HG03139 (cell line): ENCODE data around the gene CRX.
"Not testable (repeated sequence)": the region's sequence is repeated elsewhere in the genome, so short reads cannot be mapped to it uniquely, and the experiment has no call there.

ENCODE experiments used
- ATAC-seq: cut with Tn5 transposase; IDR thresholded peaks from one replicate; pipeline ENCODE4 v1.9.1; 2021; ENCODE audit not compliant: unreplicated experiment

The CRX gene

DNA sequence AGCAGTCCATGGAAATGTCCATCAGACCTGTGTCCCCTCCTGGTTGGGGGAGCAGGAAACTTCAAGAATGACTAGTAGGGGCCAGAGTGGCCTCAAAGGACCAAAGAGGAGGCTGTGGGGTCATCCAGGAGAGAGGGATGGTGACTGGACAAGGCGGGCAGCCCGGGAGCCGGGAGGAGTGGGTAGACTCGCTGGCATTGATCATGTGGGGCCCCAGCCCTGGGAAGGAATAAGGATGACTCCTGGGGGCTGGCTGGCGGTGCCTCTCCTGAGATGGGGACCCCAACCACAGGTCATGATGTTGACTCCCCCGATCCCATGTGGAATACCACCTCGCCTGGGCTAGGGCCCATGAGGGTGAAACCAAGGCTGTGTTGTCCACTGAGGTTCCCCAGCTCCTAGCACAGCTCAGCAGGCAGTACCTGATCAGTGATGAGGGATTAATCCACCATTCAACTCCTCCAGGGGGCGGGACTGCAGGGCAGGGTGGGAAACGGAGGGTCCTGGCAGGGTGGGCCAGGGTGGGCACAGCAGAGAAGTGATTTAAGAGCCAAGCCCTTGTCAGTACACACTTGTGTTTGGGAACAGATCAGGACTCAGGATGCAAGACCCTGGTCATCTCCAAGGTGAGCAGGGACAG is 37.0 kb downstream of the CRX start, which contains the start of gene TPRX2:
TSS of gene TPRX2 (plus strand) at position 590 of the 640 bp plus-strand sequence. CDS start at position 602, 12 bp downstream.
- not testable (repeated sequence) for ATAC-seq

DNA sequence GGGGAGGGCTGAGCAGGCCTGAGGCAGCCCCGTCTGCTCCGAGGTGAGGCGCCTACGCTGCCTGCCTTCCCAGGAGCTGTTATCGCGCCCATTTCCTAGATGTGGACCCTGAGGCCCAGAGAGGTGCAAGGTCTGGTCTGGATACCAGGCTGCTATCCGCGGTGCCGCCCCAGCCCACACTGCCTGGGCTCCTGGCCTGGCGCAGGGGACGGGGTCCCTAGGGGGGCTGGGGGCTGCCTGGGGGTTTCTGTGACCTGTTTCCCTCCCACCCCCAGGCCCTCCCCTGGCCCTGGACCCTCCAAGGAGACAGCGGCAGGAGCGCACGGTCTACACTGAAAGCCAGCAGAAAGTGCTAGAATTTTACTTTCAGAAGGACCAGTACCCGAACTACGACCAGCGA is 38.1 kb downstream of the CRX start:
- not testable (repeated sequence) for ATAC-seq

DNA sequence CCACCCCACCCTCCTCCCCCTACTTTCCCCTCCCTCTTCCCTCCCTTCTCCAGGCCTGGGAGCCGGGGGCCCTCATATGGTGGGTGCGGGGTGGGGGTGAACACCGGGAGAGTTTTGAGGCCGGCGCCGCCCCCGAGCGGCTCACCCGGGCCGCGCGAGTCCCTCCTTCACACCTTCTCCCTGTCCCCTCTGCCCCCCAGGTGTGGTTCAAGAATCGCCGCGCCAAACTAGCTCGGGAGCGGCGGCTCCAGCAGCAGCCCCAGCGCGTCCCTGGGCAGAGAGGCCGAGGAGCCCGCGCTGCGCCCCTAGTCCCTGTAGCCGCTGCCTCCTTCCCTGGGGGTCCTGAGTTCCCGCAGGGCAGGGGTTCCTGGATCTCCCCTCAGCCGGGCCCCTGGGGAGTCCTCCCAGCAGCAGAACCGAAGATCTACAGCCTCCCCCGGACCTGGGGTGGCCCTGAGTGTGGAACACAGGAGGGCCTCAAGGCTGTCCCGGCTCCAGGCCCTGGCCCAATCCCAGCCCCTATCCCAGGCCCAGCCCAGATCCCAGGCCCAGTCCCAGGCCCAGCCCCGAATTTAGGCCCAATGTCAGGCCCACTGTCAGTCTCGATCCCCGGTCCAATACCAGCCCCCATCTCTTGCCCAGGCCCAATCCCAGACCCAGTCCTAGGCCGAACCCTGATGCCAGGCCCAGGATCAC is 39.0 kb downstream of the CRX start:
- no peak for ATAC-seq

DNA sequence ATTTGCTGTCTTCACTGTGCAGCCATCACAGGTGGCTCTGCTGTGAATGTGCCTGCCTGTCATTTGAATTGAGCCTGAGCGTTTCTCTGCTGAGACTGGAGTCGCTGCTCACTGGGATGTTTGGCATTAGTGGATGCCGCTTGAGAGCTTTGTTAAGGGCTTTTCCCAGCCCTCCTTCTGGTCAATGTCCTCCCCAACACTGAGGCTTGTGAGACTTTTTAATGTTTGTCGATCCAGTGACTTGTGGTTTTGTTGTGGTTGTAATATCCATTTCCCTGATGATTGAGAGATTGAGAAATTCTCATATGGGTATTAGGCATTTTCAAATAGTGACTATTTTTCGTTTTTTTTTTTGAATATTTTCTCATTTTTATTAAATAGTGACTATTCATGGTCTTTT is 39.9 kb downstream of the CRX start:
- no peak for ATAC-seq

DNA sequence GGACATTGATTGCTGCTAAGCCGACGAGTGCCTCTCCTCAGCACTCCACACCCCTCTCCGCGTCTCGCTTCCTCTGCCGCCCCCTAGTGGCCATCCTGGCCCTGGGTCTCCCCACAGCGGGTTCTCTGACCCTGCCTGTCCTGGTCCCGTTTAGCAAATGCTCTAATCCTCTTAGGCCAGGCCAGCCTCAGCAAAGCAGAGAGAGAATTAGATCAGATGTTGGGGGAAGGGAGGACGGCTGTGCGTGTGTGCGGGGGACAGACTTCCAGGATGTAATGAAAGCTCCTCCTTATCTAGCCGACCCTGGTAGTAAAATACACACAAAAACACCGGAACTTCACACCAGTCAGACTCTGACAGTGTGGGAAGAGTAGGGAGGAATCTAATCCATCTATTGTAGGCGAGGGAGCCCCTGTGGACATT is 41.8 kb downstream of the CRX start:
- ATAC-seq = no peak

DNA sequence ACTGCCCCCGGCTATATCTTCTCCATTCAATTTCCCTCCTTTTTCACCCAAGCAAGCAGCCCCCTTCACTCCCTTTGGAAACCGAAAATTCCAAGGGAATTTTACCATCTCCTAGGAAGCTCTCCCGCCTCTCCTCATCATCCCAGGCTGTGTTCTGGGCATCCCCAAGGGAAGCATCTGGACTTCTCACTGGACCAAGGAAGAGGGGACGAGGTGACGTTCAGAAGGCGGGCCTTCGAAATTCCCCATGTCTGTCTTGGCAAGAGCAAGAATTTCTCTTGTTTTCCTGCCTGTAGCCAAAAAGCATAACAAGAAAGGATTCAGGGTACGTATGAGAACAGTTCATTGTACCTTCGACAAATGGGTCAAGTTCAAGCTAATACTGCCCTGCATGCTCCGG is 43.4 kb downstream of the CRX start:
- ATAC-seq = no peak

DNA sequence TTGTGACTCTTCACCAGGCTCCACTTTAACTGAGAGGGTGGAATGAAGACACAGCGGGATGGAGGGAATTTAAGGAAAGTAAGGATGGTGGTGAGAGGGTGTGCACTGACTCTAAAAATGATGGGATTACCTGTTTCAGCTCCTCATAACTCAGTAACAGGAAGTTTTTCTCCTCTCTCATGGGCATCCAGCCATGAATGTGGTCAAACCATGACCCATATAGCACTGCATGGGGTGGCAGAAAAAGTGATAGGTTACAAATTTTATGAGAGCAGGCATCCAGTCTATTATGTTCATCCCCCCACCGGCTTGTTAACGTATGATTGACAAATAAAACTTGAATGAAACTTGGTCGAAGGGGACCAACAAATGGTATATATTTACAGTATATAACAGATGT is 57.2 kb downstream of the CRX start:
- ATAC-seq = no peak

DNA sequence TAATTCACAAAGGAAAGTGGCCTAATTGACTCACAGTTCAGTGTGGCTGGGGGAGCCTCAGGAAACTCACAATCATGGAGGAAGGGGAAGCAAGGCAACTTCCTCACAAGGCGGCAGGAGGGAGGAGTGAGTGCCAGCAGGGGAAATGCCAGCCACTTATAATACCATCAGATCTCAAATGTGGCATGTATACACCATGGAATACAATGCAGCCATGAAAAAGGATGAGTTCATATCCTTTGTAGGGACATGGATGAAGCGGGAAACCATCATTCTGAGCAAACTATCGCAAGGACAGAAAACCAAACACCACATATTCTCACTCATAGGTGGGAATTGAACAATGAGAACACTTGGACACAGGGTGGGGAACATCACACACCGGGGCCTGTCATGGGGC is 57.6 kb downstream of the CRX start:
- not testable (repeated sequence) for ATAC-seq

DNA sequence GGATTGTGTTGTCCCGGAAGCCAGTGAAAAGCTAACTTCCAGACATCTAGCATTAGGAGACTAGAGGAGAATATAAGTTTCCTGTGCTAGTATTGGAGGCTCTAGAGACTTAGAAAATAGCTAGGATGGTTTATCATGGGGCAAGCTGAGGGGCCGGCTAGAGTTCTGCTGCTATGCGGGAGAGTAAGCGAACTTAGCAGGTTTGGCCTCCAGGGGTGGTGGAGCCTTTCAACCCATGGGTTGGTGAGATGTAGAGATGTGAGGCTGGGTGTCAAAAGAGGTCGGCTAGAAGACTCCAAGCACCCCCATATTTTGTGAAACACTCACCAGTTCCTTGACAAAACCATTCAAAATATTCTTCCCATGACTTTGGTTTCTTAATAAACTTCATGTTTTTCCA is 60.0 kb downstream of the CRX start:
- ATAC-seq = no peak

DNA sequence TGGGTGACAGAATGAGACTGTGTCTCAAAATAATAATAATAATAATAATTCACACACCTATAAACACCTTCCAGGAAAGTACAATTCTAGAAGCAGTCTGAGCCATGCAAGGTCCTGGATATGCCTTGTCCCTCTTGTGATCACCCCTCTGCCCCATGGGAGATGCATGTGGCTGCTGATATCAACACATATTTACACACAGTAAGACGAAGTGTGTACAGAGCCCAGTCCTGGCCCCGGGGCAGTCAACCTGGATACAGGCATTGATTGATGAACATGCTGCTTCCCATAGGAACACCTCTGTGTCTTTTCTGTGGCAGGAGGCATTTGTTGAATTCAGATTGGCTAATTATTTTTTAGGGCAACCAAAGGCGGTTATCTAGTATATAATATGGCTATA is 61.2 kb downstream of the CRX start:
- no peak for ATAC-seq

DNA sequence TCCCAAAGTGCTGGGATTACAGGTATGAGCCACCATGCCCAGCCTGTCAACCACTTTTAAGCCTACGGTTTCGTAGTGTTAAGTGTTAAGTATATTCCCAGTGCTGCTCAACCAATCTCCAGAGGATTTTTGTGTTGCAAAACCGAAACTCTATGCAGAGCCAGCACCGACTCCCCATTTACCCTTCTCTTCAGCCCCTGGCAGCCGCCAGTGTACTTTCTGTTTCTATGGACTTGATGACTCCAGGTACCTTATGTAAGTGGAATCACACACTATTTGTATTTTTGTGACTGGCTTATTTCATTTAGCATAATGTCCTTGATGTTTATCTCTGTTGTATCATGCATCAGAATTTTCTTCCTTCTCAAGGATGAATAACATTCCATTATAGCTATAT is 63.3 kb downstream of the CRX start:
- no peak for ATAC-seq

DNA sequence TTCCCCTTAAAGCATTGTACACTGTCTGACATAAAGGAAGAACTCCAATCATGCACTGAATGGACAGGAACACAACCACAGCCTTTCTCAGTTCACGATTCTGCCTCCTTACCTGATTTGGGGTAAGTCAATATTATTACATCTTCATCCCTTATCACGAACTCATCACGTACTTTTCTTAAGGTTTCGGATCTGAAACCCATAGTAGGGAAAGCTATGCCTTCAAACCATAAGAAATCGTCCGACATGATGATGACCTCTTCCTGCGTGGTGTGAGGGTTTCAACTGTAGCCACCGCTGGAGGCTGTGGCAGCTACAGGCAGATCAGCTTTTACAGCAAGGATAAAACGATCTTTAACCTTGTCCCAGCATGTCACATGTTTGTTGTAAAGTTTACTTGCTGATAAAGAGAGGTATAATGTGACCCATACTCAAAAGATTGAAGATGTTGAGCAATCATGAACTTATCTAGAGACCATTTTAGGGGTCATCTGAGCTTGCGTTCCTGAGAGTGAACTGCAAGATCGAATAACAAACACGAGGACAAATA is 64.3 kb downstream of the CRX start, which contains the start of gene SULT2A1:
TSS of gene SULT2A1 (minus strand) at position 306 of the 550 bp plus-strand sequence. CDS start at position 248, 58 bp downstream.
- no peak for ATAC-seq

DNA sequence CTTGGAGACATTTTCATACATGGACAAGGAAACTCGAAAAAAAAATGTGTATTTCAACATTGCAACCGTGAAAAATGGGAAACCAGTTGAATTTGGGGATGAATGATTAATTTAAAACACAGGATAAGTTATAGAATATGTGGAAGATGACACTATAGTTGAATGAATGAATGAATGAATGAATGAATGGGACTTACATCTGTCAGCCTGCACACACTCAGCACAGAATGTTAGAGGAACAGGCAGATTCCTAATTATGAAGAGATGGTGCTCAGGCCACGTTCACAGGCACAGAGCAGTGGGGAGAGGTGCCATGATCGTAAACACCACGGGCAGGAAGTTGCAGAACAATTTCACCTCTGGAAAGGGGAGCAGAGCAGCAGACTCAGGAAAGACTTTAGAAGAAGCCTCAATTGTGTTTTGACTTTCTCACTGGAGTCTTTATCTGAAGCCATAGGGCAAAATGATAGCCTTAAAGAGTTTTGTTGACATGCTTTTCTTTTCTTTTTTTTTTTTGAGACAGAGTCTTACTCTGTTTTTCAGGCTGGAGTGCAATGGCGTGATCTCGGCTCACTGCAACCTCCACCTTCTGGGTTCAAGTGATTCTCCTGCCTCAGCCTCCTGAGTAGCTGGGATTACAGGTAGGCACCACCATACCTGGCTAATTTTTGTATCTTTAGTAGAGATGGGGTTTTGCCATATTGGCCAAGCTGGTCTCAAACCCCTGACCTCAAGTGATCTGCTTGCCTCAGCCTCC is 69.3 kb downstream of the CRX start:
- ATAC-seq = no peak

DNA sequence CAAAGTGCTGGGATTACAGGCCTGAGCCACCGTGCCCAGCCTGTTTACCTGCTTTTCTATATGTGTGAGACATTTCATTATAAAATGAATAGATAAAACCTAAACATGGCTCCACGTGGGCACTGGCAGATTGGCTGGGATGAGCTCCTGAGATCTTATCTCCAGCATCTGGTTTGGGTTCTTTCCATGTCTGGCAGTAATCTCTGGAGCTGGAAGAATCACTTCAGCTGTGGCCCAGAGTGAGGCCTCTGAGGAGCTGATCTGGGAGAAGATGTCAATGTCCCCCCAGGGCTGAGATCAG is 69.8 kb downstream of the CRX start:
- no peak for ATAC-seq

DNA sequence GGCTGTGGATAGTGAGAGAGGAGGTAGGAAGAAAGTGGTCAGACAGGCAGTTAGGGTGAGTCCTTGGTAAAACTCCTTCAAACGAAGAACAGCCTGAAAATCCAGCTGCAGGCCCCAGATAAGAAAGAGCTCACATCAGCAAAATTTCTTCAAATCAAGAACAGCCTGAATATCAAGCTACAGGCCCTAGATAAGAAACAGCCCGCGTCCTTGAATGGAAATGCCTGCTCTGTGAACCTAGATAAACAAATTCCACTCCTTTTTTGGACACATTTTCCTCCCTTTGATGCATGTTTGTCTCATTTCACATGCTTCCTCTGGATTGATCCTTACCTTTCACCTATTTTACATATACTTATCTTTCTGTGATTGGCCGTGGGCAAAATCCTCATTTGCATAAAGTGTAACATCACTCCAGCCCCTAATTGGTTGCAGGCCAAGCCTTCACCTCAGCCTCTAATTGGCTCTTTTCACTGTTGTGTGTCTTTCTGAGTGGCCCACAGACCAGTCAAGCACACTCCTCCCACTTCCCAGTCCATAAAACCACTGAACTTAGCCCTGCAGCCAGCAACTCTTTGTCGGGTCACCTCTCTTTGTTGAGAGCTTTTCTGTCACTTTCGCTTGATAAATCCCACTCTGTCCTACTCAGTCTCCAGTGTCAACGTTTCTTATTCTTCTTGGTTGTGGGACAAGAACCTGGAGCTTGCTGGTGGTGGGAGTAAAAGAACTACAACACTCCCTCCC is 70.4 kb downstream of the CRX start:
- ATAC-seq = no peak
